ENCODE measurements around the gene NYAP1.
A peak's percentile ranks its signal among the peaks of the same experiment; 100 is the strongest.

The NYAP1 gene

GRCh38 chr7:100455206-100455605 is 28.5 kb upstream of the NYAP1 start:
- Histone ChIP-seq H3K4me2 (ENCODE audit: low read depth, low read length, poor library complexity, severe bottlenecking) (peak overlapping the region; percentile 58), H3K9me3 (ENCODE audit: insufficient read depth, low read depth, low read length) (no peaks in the 10 kb centered on the region), H3K9ac (ENCODE audit: low read depth, low read length, poor library complexity, severe bottlenecking) (peak overlapping the region; percentile 56), H3K79me2 (ENCODE audit: insufficient read depth, low read length) (no peaks in the 10 kb centered on the region), H3K36me3 (ENCODE audit: insufficient read depth, low read length) (no peaks in the 10 kb centered on the region), H3K4me3 (ENCODE audit: low read length, poor library complexity, severe bottlenecking) (no peak overlapping the region), H3K27me3 (ENCODE audit: insufficient read depth, low read length, poor library complexity, severe bottlenecking) (no peaks in the 10 kb centered on the region), H4K20me1 (ENCODE audit: insufficient read depth, low read length, poor library complexity, severe bottlenecking) (no peaks in the 10 kb centered on the region), H3F3A (ENCODE audit: low read depth) (no peaks in the 10 kb centered on the region), H3K4me1 (ENCODE audit: insufficient read depth, low read length, poor library complexity, severe bottlenecking) (peaks cover 21% of the 10 kb centered on the region), H2AFZ (ENCODE audit: low read length) (no peak overlapping the region; the same call in 1 of the 2 replicates), H3K9me2 (replicated peaks; ENCODE audit: low read depth, low read length) (no peaks in the 10 kb centered on the region)
- no peak for TF ChIP-seq EZH2phosphoT487 (IDR thresholded peaks at IDR 0.05; ENCODE audit: borderline replicate concordance)
- TF ChIP-seq CTCF (conservative IDR thresholded peaks at IDR 0.05; ENCODE audit: low read length) = no peak

GRCh38 chr7:100456562-100456961 is 27.2 kb upstream of the NYAP1 start:
- Histone ChIP-seq H3K27me3 (ENCODE audit: insufficient read depth, low read length, poor library complexity, severe bottlenecking) (no peaks in the 10 kb centered on the region), H4K20me1 (ENCODE audit: insufficient read depth, low read length, poor library complexity, severe bottlenecking) (no peaks in the 10 kb centered on the region), H3K9me2 (replicated peaks; ENCODE audit: low read depth, low read length) (no peaks in the 10 kb centered on the region), H3F3A (ENCODE audit: low read depth) (no peaks in the 10 kb centered on the region), H3K9me3 (ENCODE audit: insufficient read depth, low read depth, low read length) (no peaks in the 10 kb centered on the region), H3K4me3 (ENCODE audit: low read length, poor library complexity, severe bottlenecking) (no peak overlapping the region), H3K36me3 (ENCODE audit: insufficient read depth, low read length) (no peaks in the 10 kb centered on the region), H3K4me2 (ENCODE audit: low read depth, low read length, poor library complexity, severe bottlenecking) (no peak overlapping the region), H3K79me2 (ENCODE audit: insufficient read depth, low read length) (no peaks in the 10 kb centered on the region), H3K9ac (ENCODE audit: low read depth, low read length, poor library complexity, severe bottlenecking) (no peak overlapping the region), H3K4me1 (ENCODE audit: insufficient read depth, low read length, poor library complexity, severe bottlenecking) (peaks cover 21% of the 10 kb centered on the region), H2AFZ (ENCODE audit: low read length) (no peak overlapping the region)
- TF ChIP-seq CTCF (conservative IDR thresholded peaks at IDR 0.05; ENCODE audit: low read length) (peak; percentile 35; the same call in 1 of the 2 replicates), EZH2phosphoT487 (IDR thresholded peaks at IDR 0.05; ENCODE audit: borderline replicate concordance) (no peak)

GRCh38 chr7:100457033-100457432 is 26.7 kb upstream of the NYAP1 start:
- TF ChIP-seq CTCF (conservative IDR thresholded peaks at IDR 0.05; ENCODE audit: low read length) = no peak
- peaks cover 21% of the 10 kb centered on the region for H3K4me1 ChIP-seq (ENCODE audit: insufficient read depth, low read length, poor library complexity, severe bottlenecking)
- no peaks in the 10 kb centered on the region for H3K27me3 ChIP-seq (ENCODE audit: insufficient read depth, low read length, poor library complexity, severe bottlenecking)
- no peak overlapping the region for H3K4me2 ChIP-seq (ENCODE audit: low read depth, low read length, poor library complexity, severe bottlenecking)
- H3K9me2 ChIP-seq (replicated peaks; ENCODE audit: low read depth, low read length) = no peaks in the 10 kb centered on the region
- no peaks in the 10 kb centered on the region for H3K36me3 ChIP-seq (ENCODE audit: insufficient read depth, low read length)
- H3F3A ChIP-seq (ENCODE audit: low read depth) = no peaks in the 10 kb centered on the region
- no peaks in the 10 kb centered on the region for H3K9me3 ChIP-seq (ENCODE audit: insufficient read depth, low read depth, low read length)
- H2AFZ ChIP-seq (ENCODE audit: low read length) = no peak overlapping the region
- H3K9ac ChIP-seq (ENCODE audit: low read depth, low read length, poor library complexity, severe bottlenecking) = no peak overlapping the region
- H4K20me1 ChIP-seq (ENCODE audit: insufficient read depth, low read length, poor library complexity, severe bottlenecking) = no peaks in the 10 kb centered on the region
- no peaks in the 10 kb centered on the region for H3K79me2 ChIP-seq (ENCODE audit: insufficient read depth, low read length)
- H3K4me3 ChIP-seq (ENCODE audit: low read length, poor library complexity, severe bottlenecking) = no peak overlapping the region

Measured in Loucy (cell line).